Endothelial cell of umbilical vein (primary cell): ENCODE measurements around the gene CNIH4. TPM values are rescaled to one million over a fixed set of nuclear protein-coding genes. Genes with fewer than 3 reads are reported as not detected.

Source experiments
- BruUV-seq: library from RNA; stranded (reverse); fragments of 400-500 nt; replicated peaks from 2 replicates; lab custom pipeline; 2021; lab: Mats Ljungman, UMichigan
- CTCF ChIA-PET: fragments of 300-600, 350-600 bp; sonication (Branson Sonifier 250); formaldehyde crosslinking; loops from one replicate; lab custom pipeline; 2021; ENCODE audit warnings: antibody characterized with exemption, inconsistent platforms; lab: Charles Lee
- POLR2A ChIA-PET: fragments of 300-600, 350-600 bp; sonication (Branson Sonifier 250); formaldehyde crosslinking; loops from one replicate; lab custom pipeline; 2021; ENCODE audit warnings: antibody characterized with exemption, inconsistent platforms; lab: Charles Lee
- DNase-seq: peaks from one replicate; pipeline ENCODE4 v3.0.0-alpha.2; 2011; ENCODE audit warnings: low read depth, low spot score
- FAIRE-seq: peaks from 2 replicates; lab custom pipeline; 2011; peaks lifted over from hg19 to GRCh38; lab: Jason Lieb, UNC
- H2AFZ ChIP-seq: 2 replicates; pipeline ENCODE4 v1.6.0; 2012; ENCODE audit warnings: low read depth, low read length, control low read depth, inconsistent platforms
- H3K27ac ChIP-seq: 2 replicates; pipeline ENCODE4 v1.5.1; 2011; ENCODE audit warnings: low read depth, mild to moderate bottlenecking, control low read depth, low read length, moderate library complexity; ENCODE audit not compliant: insufficient read depth
- H3K27me3 ChIP-seq, 2 experiments: 2 replicates each; pipeline versions ENCODE4 v1.6.0 to v1.6.1; 2011; ENCODE audit warnings: low read length in 2 of 2, mixed read lengths in 1 of 2; ENCODE audit not compliant: control insufficient read depth in 2 of 2, insufficient read depth in 2 of 2
- H3K36me3 ChIP-seq, 2 experiments: 2 replicates in 1 of 2; 3 replicates in 1 of 2; pipeline ENCODE4 v1.5.1; 2011; ENCODE audit warnings: low read length in 2 of 2, mild to moderate bottlenecking in 1 of 2, moderate library complexity in 1 of 2; ENCODE audit not compliant: control insufficient read depth in 2 of 2, insufficient read depth in 2 of 2; ENCODE audit errors: extremely low read depth in 1 of 2
- H3K4me1 ChIP-seq: 3 replicates; pipeline ENCODE4 v1.5.1; 2011; ENCODE audit warnings: mild to moderate bottlenecking, low read length; ENCODE audit not compliant: control insufficient read depth, insufficient read depth; ENCODE audit errors: extremely low read depth
- H3K4me2 ChIP-seq: 2 replicates; pipeline ENCODE4 v1.6.1; 2011; ENCODE audit warnings: low read length, control low read depth, mixed read lengths; ENCODE audit not compliant: insufficient read depth
- H3K4me3 ChIP-seq, 3 experiments: fragments of 200-600 bp in 1 of 3; sonication (generic), shearing (Covaris generic) in 1 of 3; replicated peaks in 1 of 3; 2 replicates each; pipeline ENCODE4 v1.5.1; 2011 to 2016; ENCODE audit warnings: control low read depth in 3 of 3, low read length in 3 of 3, mild to moderate bottlenecking in 2 of 3, inconsistent platforms in 1 of 3, low read depth in 1 of 3, moderate library complexity in 1 of 3; ENCODE audit not compliant: insufficient read depth in 1 of 3
- H3K79me2 ChIP-seq: 2 replicates; pipeline ENCODE4 v1.6.0; 2012; ENCODE audit warnings: low read length, inconsistent platforms; ENCODE audit not compliant: control insufficient read depth, insufficient read depth
- H3K9ac ChIP-seq: replicated peaks from 2 replicates; pipeline ENCODE3; 2011; ENCODE audit warnings: low read length, control low read depth; ENCODE audit not compliant: insufficient read depth; ENCODE audit errors: extremely low read depth
- H3K9me1 ChIP-seq: replicated peaks from 3 replicates; pipeline ENCODE4 v1.6.0; 2011; ENCODE audit warnings: mild to moderate bottlenecking, low read length; ENCODE audit not compliant: control insufficient read depth, insufficient read depth; ENCODE audit errors: extremely low read depth
- H3K9me3 ChIP-seq: replicated peaks from 2 replicates; pipeline ENCODE4 v1.5.1; 2012; ENCODE audit warnings: low read length, inconsistent platforms; ENCODE audit not compliant: control insufficient read depth, insufficient read depth
- H4K20me1 ChIP-seq: replicated peaks from 2 replicates; pipeline ENCODE3; 2011; ENCODE audit warnings: mild to moderate bottlenecking, low read length; ENCODE audit not compliant: control insufficient read depth, insufficient read depth; ENCODE audit errors: extremely low read depth
- CTCF ChIP-seq, 2 donors: IDR thresholded peaks; 1 replicate in 1 of 2; 2 replicates in 1 of 2; pipeline ENCODE4 v1.5.1; 2011; ENCODE audit warnings: low read length in 2 of 2, mild to moderate bottlenecking in 2 of 2, moderate library complexity in 2 of 2, control low read depth in 1 of 2, inconsistent platforms in 1 of 2, low read depth in 1 of 2; ENCODE audit not compliant: insufficient read depth in 1 of 2; ENCODE audit errors: extremely low read depth in 1 of 2
- EZH2 ChIP-seq: IDR thresholded peaks from 2 replicates; pipeline ENCODE4 v1.6.1; 2012; ENCODE audit warnings: borderline replicate concordance, low read depth, mild to moderate bottlenecking, moderate library complexity, low read length, inconsistent platforms; ENCODE audit not compliant: severe bottlenecking
- GATA2 ChIP-seq: IDR thresholded peaks from 2 replicates; pipeline ENCODE4 v1.7.0; 2011; ENCODE audit warnings: low read depth, mild to moderate bottlenecking, moderate library complexity, mixed read lengths, low read length; ENCODE audit not compliant: insufficient read length, insufficient read depth
- MAX ChIP-seq: IDR thresholded peaks from 2 replicates; pipeline ENCODE4 v1.6.1; 2011; ENCODE audit not compliant: insufficient read depth, insufficient read length
- MYC ChIP-seq: IDR thresholded peaks from one replicate; pipeline ENCODE4 v1.6.1; 2011; ENCODE audit warnings: mild to moderate bottlenecking, low read depth, low read length
- POLR2A ChIP-seq: IDR thresholded peaks from 2 replicates; pipeline ENCODE4 v1.6.1; 2012; ENCODE audit warnings: low read depth, mild to moderate bottlenecking, control low read depth, low read length
- POLR2AphosphoS5 ChIP-seq: IDR thresholded peaks from 2 replicates; pipeline ENCODE4 v1.6.1; 2012; ENCODE audit warnings: low read depth, mild to moderate bottlenecking, control low read depth, low read length, moderate library complexity; ENCODE audit not compliant: insufficient read depth
- dilution Hi-C: fragments of 300-500 bp; cut with MboI; formaldehyde crosslinking; loops from one replicate; pipeline ENCODE4 v1.15.0; 2019; ENCODE audit warnings: low sequenced_read_pairs; ENCODE audit not compliant: extremely low pct_ligation_motif_present
- intact Hi-C: fragments of 100-400 bp; cut with micrococcal nuclease; formaldehyde crosslinking; loops from one replicate; pipeline ENCODE4 v1.10.0; 2022
- polyA plus RNA-seq, 4 experiments: library from polyadenylated mRNA; depleted of rRNA in 3 of 4; stranded (reverse) in 3 of 4; unstranded in 1 of 4; fragments of >200 nt; gene quantifications; 2 replicates each; pipeline versions ENCODE4 v1.2.1 to v1.2.3, GENCODE V29; 2011 to 2012; ENCODE audit warnings: missing spikeins in 1 of 4
- total RNA-seq: library from RNA; stranded (reverse); gene quantifications from 2 replicates; pipeline ENCODE4 v1.2.3, GENCODE V29; 2021

The CNIH4 gene
- total and polyA plus RNA-seq, 2 donors (not counting 3 experiments of a cell fraction or from before 2014, with no cell fraction given), result 74.9 to 118 TPM

GRCh38 chr1:224390517-224390916, 33.8 kb downstream of the CNIH4 start:
- BruUV-seq, result no TSS peak
- no peak overlapping the region for H2AFZ ChIP-seq
- intact Hi-C loops, result no loop called here
- H4K20me1 ChIP-seq, result no peaks in the 10 kb centered on the region
- no peaks in the 10 kb centered on the region for H3K9me3 ChIP-seq
- no peak overlapping the region for H3K9ac ChIP-seq
- no peaks in the 10 kb centered on the region for H3K27me3 ChIP-seq
- ChIA-PET POLR2A (no interaction called here), CTCF (no interaction called here)
- TF ChIP-seq MAX (no peak), EZH2 (no peak)
- DNase-seq, result no peak
- dilution Hi-C loops, result no loop called here
- H3K4me3 ChIP-seq, result no peak overlapping the region
- no peak overlapping the region for H3K4me2 ChIP-seq
- H3K4me1 ChIP-seq, result no peaks in the 10 kb centered on the region
- H3K79me2 ChIP-seq, result no peaks in the 10 kb centered on the region
- H3K36me3 ChIP-seq, result peaks cover 10 to 36% of the 10 kb centered on the region in 2 experiments
- H3K27ac ChIP-seq, result no peak overlapping the region
- no peak for FAIRE-seq
- no peaks in the 10 kb centered on the region for H3K9me1 ChIP-seq

- TF ChIP-seq MAX (no peak), POLR2AphosphoS5 (no peak), GATA2 (no peak), CTCF (IDR thresholded peaks at IDR 0.05; ENCODE audit: extremely low read depth in 1 of 2, insufficient read depth in 1 of 2, low read depth in 1 of 2, low read length in 2 of 2) (no peak), MYC (no peak), POLR2A (no peak)
- H3K36me3 ChIP-seq, result peaks cover 10 to 42% of the 10 kb centered on the region in 2 experiments
- no peaks in the 10 kb centered on the region for H3K4me1 ChIP-seq
- no peak overlapping the region for H3K4me3 ChIP-seq
- no peak overlapping the region for H3K9ac ChIP-seq
- no peaks in the 10 kb centered on the region for H3K9me3 ChIP-seq
- BruUV-seq, result no TSS peak
- H3K9me1 ChIP-seq, result no peaks in the 10 kb centered on the region
- CTCF ChIA-PET, result interaction anchor here (1.2 kb wide), 2 partner anchors 10 to 11 kb away, joined by 3 to 4 read pairs; no protein-coding TSS in a partner anchor
- no peak overlapping the region for H2AFZ ChIP-seq
- DNase-seq, result no peak
- H3K79me2 ChIP-seq, result no peaks in the 10 kb centered on the region
- H3K27ac ChIP-seq, result no peak overlapping the region
- no peak for FAIRE-seq
- intact Hi-C loops (no loop called here), dilution Hi-C loops (no loop called here)
- H3K4me2 ChIP-seq, result no peak overlapping the region
- POLR2A ChIA-PET, result no interaction called here
- no peaks in the 10 kb centered on the region for H4K20me1 ChIP-seq
- no peaks in the 10 kb centered on the region for H3K27me3 ChIP-seq
Observed at GRCh38 chr1:224392411-224393249, 36.0 kb downstream of the CNIH4 start.
